ENCODE results near the gene MRPS6. TPM values are rescaled to one million over a fixed set of nuclear protein-coding genes. Genes with fewer than 3 reads are reported as not detected.
A peak's percentile ranks its signal among the peaks of the same experiment; 100 is the strongest.

MRPS6 gene
- total RNA-seq, 1 experiment from 2014 or later = 115 TPM

- POLR2A ChIA-PET (ENCODE audit: low non-redundant PET) = no interaction called here
- Histone ChIP-seq H3K9me3 (ENCODE audit: low read depth, low read length, poor library complexity, severe bottlenecking) (peaks cover 2% of the 10 kb centered on the region), H3K4me3 (ENCODE audit: low read depth, low read length, poor library complexity, severe bottlenecking) (no peak overlapping the region), H3K36me3 (ENCODE audit: insufficient read depth, low read length, poor library complexity, severe bottlenecking) (no peaks in the 10 kb centered on the region), H3K27ac (ENCODE audit: low read depth, low read length, poor library complexity, severe bottlenecking) (no peak overlapping the region), H3K4me1 (ENCODE audit: insufficient read depth, low read length, poor library complexity, severe bottlenecking) (no peaks in the 10 kb centered on the region), H3K27me3 (replicated peaks; ENCODE audit: insufficient read depth, low read depth, low read length, poor library complexity) (no peaks in the 10 kb centered on the region)
- intact Hi-C loops (cut with micrococcal nuclease; ENCODE audit: unreplicated experiment) = no loop called here
- no peak for TF ChIP-seq CTCF (conservative IDR thresholded peaks at IDR 0.05; ENCODE audit: low read depth, low read length)
- no peak for TF ChIP-seq EZH2 (IDR thresholded peaks at IDR 0.05; ENCODE audit: borderline replicate concordance, low read depth, low read length, poor library complexity, severe bottlenecking)
- BruUV-seq (replicated peaks) = no TSS peak
- CTCF ChIA-PET = no interaction called here
- DNase-seq (ENCODE audit: low spot score) = no peak
These were observed 85.8 kb downstream of the MRPS6 start for GRCh38 chr21:34158866-34159835.

- intact Hi-C loops (cut with micrococcal nuclease; ENCODE audit: unreplicated experiment) = no loop called here
- ChIA-PET POLR2A (ENCODE audit: low non-redundant PET) (no interaction called here), CTCF (no interaction called here)
- Histone ChIP-seq H3K4me3 (ENCODE audit: low read depth, low read length, poor library complexity, severe bottlenecking) (no peak overlapping the region), H3K27ac (ENCODE audit: low read depth, low read length, poor library complexity, severe bottlenecking) (no peak overlapping the region), H3K36me3 (ENCODE audit: insufficient read depth, low read length, poor library complexity, severe bottlenecking) (no peaks in the 10 kb centered on the region), H3K27me3 (replicated peaks; ENCODE audit: insufficient read depth, low read depth, low read length, poor library complexity) (no peaks in the 10 kb centered on the region), H3K4me1 (ENCODE audit: insufficient read depth, low read length, poor library complexity, severe bottlenecking) (no peaks in the 10 kb centered on the region), H3K9me3 (ENCODE audit: low read depth, low read length, poor library complexity, severe bottlenecking) (peaks cover 35% of the 10 kb centered on the region)
- no peak for TF ChIP-seq CTCF (conservative IDR thresholded peaks at IDR 0.05; ENCODE audit: low read depth, low read length)
- no peak for TF ChIP-seq EZH2 (IDR thresholded peaks at IDR 0.05; ENCODE audit: borderline replicate concordance, low read depth, low read length, poor library complexity, severe bottlenecking)
- no TSS peak for BruUV-seq (replicated peaks)
- DNase-seq (ENCODE audit: low spot score) = peak; percentile 15
These were observed 93.1 kb downstream of the MRPS6 start for GRCh38 chr21:34166468-34166867.

- Histone ChIP-seq H3K4me3 (ENCODE audit: low read depth, low read length, poor library complexity, severe bottlenecking) (no peak overlapping the region), H3K9me3 (ENCODE audit: low read depth, low read length, poor library complexity, severe bottlenecking) (peaks cover 32% of the 10 kb centered on the region), H3K27me3 (replicated peaks; ENCODE audit: insufficient read depth, low read depth, low read length, poor library complexity) (no peaks in the 10 kb centered on the region), H3K27ac (ENCODE audit: low read depth, low read length, poor library complexity, severe bottlenecking) (no peak overlapping the region), H3K36me3 (ENCODE audit: insufficient read depth, low read length, poor library complexity, severe bottlenecking) (no peaks in the 10 kb centered on the region), H3K4me1 (ENCODE audit: insufficient read depth, low read length, poor library complexity, severe bottlenecking) (no peaks in the 10 kb centered on the region)
- POLR2A ChIA-PET (ENCODE audit: low non-redundant PET) = no interaction called here
- intact Hi-C loops (cut with micrococcal nuclease; ENCODE audit: unreplicated experiment) = no loop called here
- TF ChIP-seq EZH2 (IDR thresholded peaks at IDR 0.05; ENCODE audit: borderline replicate concordance, low read depth, low read length, poor library complexity, severe bottlenecking) (no peak), CTCF (conservative IDR thresholded peaks at IDR 0.05; ENCODE audit: low read depth, low read length) (no peak)
- CTCF ChIA-PET = no interaction called here
- BruUV-seq (replicated peaks) = no TSS peak
- DNase-seq (ENCODE audit: low spot score) = no peak
These were observed 97.5 kb downstream of the MRPS6 start for GRCh38 chr21:34170886-34171285.
